Neural cell (in vitro differentiated cells): ENCODE results near the gene CHD2.

Experiments
- CTCF ChIP-seq: fragments of 450-650 bp; IDR thresholded peaks from 2 replicates; pipeline ENCODE4 v1.5.1; 2014; ENCODE audit warnings: antibody characterized with exemption, mild to moderate bottlenecking, moderate library complexity; ENCODE audit not compliant: poor library complexity, severe bottlenecking
- EP300 ChIP-seq: fragments of 450-650 bp; conservative IDR thresholded peaks from 2 replicates; pipeline ENCODE4 v1.6.1; 2014; ENCODE audit warnings: antibody characterized with exemption, mild to moderate bottlenecking, moderate library complexity; ENCODE audit not compliant: poor library complexity, severe bottlenecking
- EZH2 ChIP-seq: fragments of 200-600, 300-800 bp; shearing (Covaris generic), sonication (generic); IDR thresholded peaks from 2 replicates; pipeline ENCODE4 v1.6.1; 2014; ENCODE audit warnings: antibody characterized with exemption, low read length, borderline replicate concordance, mild to moderate bottlenecking; ENCODE audit not compliant: insufficient read depth, poor library complexity, severe bottlenecking
- POLR2AphosphoS5 ChIP-seq: IDR thresholded peaks from 2 replicates; pipeline ENCODE4 v1.6.1; 2012
- RAD21 ChIP-seq: fragments of 450-650 bp; conservative IDR thresholded peaks from 2 replicates; pipeline ENCODE4 v1.6.1; 2014; ENCODE audit warnings: antibody characterized with exemption, mild to moderate bottlenecking, moderate library complexity
- TAF1 ChIP-seq: IDR thresholded peaks from 2 replicates; pipeline ENCODE4 v1.6.1; 2012; ENCODE audit warnings: low read depth

DNA sequence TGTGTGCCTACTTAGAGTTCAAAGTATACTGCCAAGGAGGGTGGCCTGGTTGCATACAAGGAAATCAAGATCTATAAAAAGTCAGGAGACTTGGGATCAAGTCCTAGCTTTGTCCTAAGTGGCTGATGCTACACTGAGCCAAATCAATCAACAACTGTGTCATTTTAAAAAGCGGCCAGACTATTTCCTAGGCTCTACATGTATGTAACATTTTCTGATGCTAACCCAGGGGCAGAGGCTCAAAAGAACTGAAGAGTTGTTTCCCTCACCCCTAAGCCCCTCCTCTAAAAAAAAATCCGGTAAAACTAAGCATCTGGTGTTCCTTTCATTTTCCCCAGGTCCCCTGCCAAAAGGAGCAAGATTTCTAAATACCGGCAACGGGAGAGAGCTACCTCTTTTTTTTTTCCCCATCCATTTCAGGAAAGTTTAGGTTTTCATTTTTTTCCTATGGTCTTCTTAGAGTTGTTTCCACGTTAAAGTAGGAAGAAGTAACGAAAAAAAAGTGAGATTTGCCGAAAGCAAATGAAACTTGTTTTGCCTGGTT is 18.8 kb upstream of the CHD2 start:
- no peak for TF ChIP-seq EP300
- TF ChIP-seq CTCF, result no peak
- TF ChIP-seq EZH2, result no peak
- no peak for TF ChIP-seq POLR2AphosphoS5
- no peak for TF ChIP-seq TAF1
- no peak for TF ChIP-seq RAD21
